ENCODE results near the gene LGALS16. TPM values are rescaled to one million over a fixed set of nuclear protein-coding genes. Genes with fewer than 3 reads are reported as not detected.
"Not testable (repeated sequence)": the region's sequence is repeated elsewhere in the genome, so short reads cannot be mapped to it uniquely, and the experiment has no call there.

LGALS16 gene
- total and polyA plus RNA-seq, 7 donors: not detected

GRCh38 chr19:39623946-39624345 is 31.8 kb upstream of the LGALS16 start:
- Histone ChIP-seq H3K36me3 (no peaks in the 10 kb centered on the region), H3K27me3 (peaks cover 0 to 14% (median 5%) of the 10 kb centered on the region in 3 donors), H3K9me3 (no peaks in the 10 kb centered on the region), H3K4me1 (no peaks in the 10 kb centered on the region), H3K27ac (no peak overlapping the region), H3K4me3 (no peak overlapping the region)
- no peak for DNase-seq
- WGBS, 2 donors: 24 to 30% methylated on average over 5 of the region's 5 CpGs
- intact Hi-C loops (cut with DNase I): no loop called here
- TF ChIP-seq EP300 (IDR thresholded peaks at IDR 0.05): no peak
- no peak for TF ChIP-seq POLR2AphosphoS5 (IDR thresholded peaks at IDR 0.05)
- TF ChIP-seq POLR2A (IDR thresholded peaks at IDR 0.05): no peak
- no peak for TF ChIP-seq CTCF (IDR thresholded peaks at IDR 0.05)

- H3K27me3 ChIP-seq: peaks cover 0 to 14% (median 5%) of the 10 kb centered on the region in 3 donors
- H3K4me3 ChIP-seq; H3K36me3 ChIP-seq; intact Hi-C loops (cut with DNase I); H3K4me1 ChIP-seq; H3K27ac ChIP-seq; H3K9me3 ChIP-seq; DNase-seq: not testable (repeated sequence)
- WGBS, 2 donors: 46 to 53% methylated on average over 2 of the region's 2 CpGs
Measured at GRCh38 chr19:39627631-39628030, 28.1 kb upstream of the LGALS16 start.

GRCh38 chr19:39631178-39631577 is 24.5 kb upstream of the LGALS16 start:
- no peaks in the 10 kb centered on the region for H3K36me3 ChIP-seq
- TF ChIP-seq POLR2A (IDR thresholded peaks at IDR 0.05) (no peak), CTCF (IDR thresholded peaks at IDR 0.05) (no peak), POLR2AphosphoS5 (IDR thresholded peaks at IDR 0.05) (no peak), EP300 (IDR thresholded peaks at IDR 0.05) (no peak)
- H3K27me3 ChIP-seq: no peaks in the 10 kb centered on the region
- H3K4me3 ChIP-seq: no peak overlapping the region
- intact Hi-C loops (cut with DNase I): no loop called here
- 37 to 69% methylated on average over 4 of the region's 4 CpGs for WGBS, 2 donors
- H3K4me1 ChIP-seq: no peaks in the 10 kb centered on the region
- no peak for DNase-seq
- no peak overlapping the region for H3K27ac ChIP-seq
- peaks cover 0 to 4% (median 0%) of the 10 kb centered on the region in 4 donors for H3K9me3 ChIP-seq

GRCh38 chr19:39631626-39632025 is 24.1 kb upstream of the LGALS16 start:
- no peaks in the 10 kb centered on the region for H3K36me3 ChIP-seq
- TF ChIP-seq CTCF (IDR thresholded peaks at IDR 0.05): no peak
- TF ChIP-seq POLR2A (IDR thresholded peaks at IDR 0.05): no peak
- TF ChIP-seq POLR2AphosphoS5 (IDR thresholded peaks at IDR 0.05): no peak
- no peak for TF ChIP-seq EP300 (IDR thresholded peaks at IDR 0.05)
- intact Hi-C loops (cut with DNase I): no loop called here

GRCh38 chr19:39637891-39638290 is 17.8 kb upstream of the LGALS16 start:
- no peak overlapping the region for H3K27ac ChIP-seq
- H3K9me3 ChIP-seq: no peaks in the 10 kb centered on the region
- DNase-seq: no peak
- no peaks in the 10 kb centered on the region for H3K27me3 ChIP-seq
- H3K36me3 ChIP-seq: no peaks in the 10 kb centered on the region
- no peak overlapping the region for H3K4me3 ChIP-seq
- TF ChIP-seq EP300 (IDR thresholded peaks at IDR 0.05) (no peak), CTCF (IDR thresholded peaks at IDR 0.05) (no peak)
- WGBS, 2 donors: 58 to 66% methylated on average over 4 of the region's 4 CpGs
- intact Hi-C loops (cut with DNase I): no loop called here
- no peaks in the 10 kb centered on the region for H3K4me1 ChIP-seq

More at GRCh38 chr19:39631626-39632025, 24.1 kb upstream of the LGALS16 start:
- H3K27ac ChIP-seq: no peak overlapping the region
- no peak overlapping the region for H3K4me3 ChIP-seq
- no peak for DNase-seq
- WGBS, 2 donors: 65 to 66% methylated on average over 6 of the region's 6 CpGs
- peaks cover 0 to 4% (median 0%) of the 10 kb centered on the region in 4 donors for H3K9me3 ChIP-seq
- H3K4me1 ChIP-seq: no peaks in the 10 kb centered on the region
- H3K27me3 ChIP-seq: no peaks in the 10 kb centered on the region

All from sigmoid colon (tissue), 7 donors.